Karpas-422 (cell line): Measurements from ENCODE around the gene COPZ1. TPM values are rescaled to one million over a fixed set of nuclear protein-coding genes. Genes with fewer than 3 reads are reported as not detected.

Experiments
- DNase-seq: peaks from one replicate; pipeline ENCODE4 v3.0.0-alpha.2; 2015
- H2AFZ ChIP-seq: fragments of 200-600 bp; sonication (generic); 2 replicates; pipeline ENCODE4 v1.6.1; 2014; ENCODE audit warnings: antibody characterized with exemption, low read length, mixed read lengths
- H3K27ac ChIP-seq: fragments of 200-600 bp; sonication (generic); 2 replicates; pipeline ENCODE4 v1.5.1; 2014; ENCODE audit warnings: mild to moderate bottlenecking, low read length, moderate library complexity
- H3K27me3 ChIP-seq: fragments of 200-600 bp; sonication (generic); 2 replicates; pipeline ENCODE4 v1.6.1; 2014; ENCODE audit warnings: low read length, mixed read lengths
- H3K36me3 ChIP-seq: fragments of 200-600 bp; sonication (generic); 2 replicates; pipeline ENCODE4 v1.6.1; 2014; ENCODE audit warnings: low read length, mixed read lengths; ENCODE audit not compliant: insufficient read depth
- H3K4me1 ChIP-seq: fragments of 200-600 bp; sonication (generic); 2 replicates; pipeline ENCODE4 v1.6.1; 2014; ENCODE audit warnings: mild to moderate bottlenecking, low read length, mixed read lengths
- H3K4me2 ChIP-seq: fragments of 200-600 bp; sonication (generic); 2 replicates; pipeline ENCODE4 v1.6.1; 2014; ENCODE audit warnings: low read length, low read depth, mild to moderate bottlenecking; ENCODE audit not compliant: poor library complexity, severe bottlenecking
- H3K4me3 ChIP-seq: fragments of 200-600 bp; sonication (generic); 2 replicates; pipeline ENCODE4 v1.5.1; 2014; ENCODE audit warnings: mild to moderate bottlenecking, antibody characterized with exemption, low read length, mixed read lengths
- H3K79me2 ChIP-seq: fragments of 200-600 bp; sonication (generic); 2 replicates; pipeline ENCODE4 v1.6.1; 2014; ENCODE audit warnings: mild to moderate bottlenecking, low read length, mixed read lengths
- H3K9ac ChIP-seq: fragments of 200-600 bp; sonication (generic); 2 replicates; pipeline ENCODE4 v1.6.0; 2014; ENCODE audit warnings: low read length
- H3K9me2 ChIP-seq: fragments of 200-600 bp; sonication (generic), shearing (Covaris generic); replicated peaks from 2 replicates; pipeline ENCODE4 v1.6.0; 2014; ENCODE audit warnings: mild to moderate bottlenecking, low read length, moderate library complexity; ENCODE audit not compliant: insufficient read depth
- H3K9me3 ChIP-seq: fragments of 300-700, 200-600 bp; sonication (generic); 2 replicates; pipeline ENCODE4 v1.6.1; 2014; ENCODE audit warnings: low read length, mixed read lengths
- H4K20me1 ChIP-seq: fragments of 200-600 bp; sonication (generic); 2 replicates; pipeline ENCODE4 v1.6.1; 2014; ENCODE audit warnings: mild to moderate bottlenecking, antibody characterized with exemption, low read length, low read depth; ENCODE audit not compliant: insufficient read depth
- total RNA-seq: library from RNA; depleted of rRNA; stranded (reverse); fragments of >200 nt; shearing (Covaris generic); gene quantifications from 2 replicates; pipeline ENCODE4 v1.2.3, GENCODE V29; 2014; ENCODE audit warnings: low replicate concordance

The COPZ1 gene
- total RNA-seq, 1 experiment from 2014 or later: 164 TPM

GRCh38 chr12:54379398-54380201 lies 54.7 kb downstream of the COPZ1 start:
- DNase-seq: peak; percentile 97
- peak overlapping the region; percentile 57 for H3K4me3 ChIP-seq
- no peaks in the 10 kb centered on the region for H3K9me3 ChIP-seq
- peaks cover 37% of the 10 kb centered on the region for H3K4me1 ChIP-seq
- 0 out of 2 replicates have a peak overlapping the region, but pooled peaks have one; percentile 55 for H2AFZ ChIP-seq
- peak overlapping the region; percentile 47 for H3K27ac ChIP-seq
- H3K9ac ChIP-seq: peak overlapping the region; percentile 65
- H3K36me3 ChIP-seq: 0 out of 2 replicates have a peak, but pooled peaks cover 3% of the 10 kb centered on the region
- no peaks in the 10 kb centered on the region for H3K9me2 ChIP-seq
- H4K20me1 ChIP-seq: peaks cover 14% of the 10 kb centered on the region
- H3K27me3 ChIP-seq: no peaks in the 10 kb centered on the region
- peak overlapping the region; percentile 77 for H3K4me2 ChIP-seq
- no peaks in the 10 kb centered on the region for H3K79me2 ChIP-seq

GRCh38 chr12:54381136-54381535 lies 56.2 kb downstream of the COPZ1 start:
- H3K4me2 ChIP-seq: no peak overlapping the region
- DNase-seq: no peak
- no peak overlapping the region for H3K4me3 ChIP-seq
- H3K4me1 ChIP-seq: peaks cover 52% of the 10 kb centered on the region
- no peaks in the 10 kb centered on the region for H3K9me3 ChIP-seq
- 0 out of 2 replicates have a peak, but pooled peaks cover 3% of the 10 kb centered on the region for H3K36me3 ChIP-seq
- H2AFZ ChIP-seq: no peak overlapping the region
- no peak overlapping the region for H3K9ac ChIP-seq
- peaks cover 14% of the 10 kb centered on the region for H4K20me1 ChIP-seq
- no peaks in the 10 kb centered on the region for H3K9me2 ChIP-seq
- no peaks in the 10 kb centered on the region for H3K27me3 ChIP-seq
- no peak overlapping the region for H3K27ac ChIP-seq
- no peaks in the 10 kb centered on the region for H3K79me2 ChIP-seq

GRCh38 chr12:54383041-54383609 lies 58.2 kb downstream of the COPZ1 start:
- Histone ChIP-seq H3K9ac (no peak overlapping the region), H3K9me3 (no peaks in the 10 kb centered on the region), H3K79me2 (no peaks in the 10 kb centered on the region), H3K4me3 (no peak overlapping the region), H4K20me1 (peaks cover 6% of the 10 kb centered on the region), H3K4me2 (no peak overlapping the region), H2AFZ (no peak overlapping the region), H3K9me2 (no peaks in the 10 kb centered on the region), H3K4me1 (peaks cover 67% of the 10 kb centered on the region), H3K27ac (no peak overlapping the region), H3K27me3 (no peaks in the 10 kb centered on the region), H3K36me3 (0 out of 2 replicates have a peak, but pooled peaks cover 3% of the 10 kb centered on the region)
- no peak for DNase-seq

GRCh38 chr12:54384591-54385041 lies 59.7 kb downstream of the COPZ1 start, which contains the start of gene ZNF385A:
TSS of gene ZNF385A (minus strand) at chr12:54384733. CDS start at chr12:54384514, 219 bp downstream.
- Histone ChIP-seq H4K20me1 (no peaks in the 10 kb centered on the region), H3K27ac (peak within 1 kb of the TSS; percentile 49), H3K9ac (peak within 1 kb of the TSS; percentile 62), H3K4me3 (peak within 1 kb of the TSS; percentile 29), H3K9me3 (no peaks in the 10 kb centered on the region), H2AFZ (no peak within 1 kb of the TSS), H3K27me3 (no peaks in the 10 kb centered on the region), H3K79me2 (peaks cover 2% of the 10 kb centered on the region; the same call in 1 of the 2 replicates), H3K36me3 (no peaks in the 10 kb centered on the region), H3K4me1 (peaks cover 69% of the 10 kb centered on the region), H3K4me2 (peak within 1 kb of the TSS; percentile 59), H3K9me2 (no peaks in the 10 kb centered on the region)
- peak; percentile 83 for DNase-seq

DNA sequence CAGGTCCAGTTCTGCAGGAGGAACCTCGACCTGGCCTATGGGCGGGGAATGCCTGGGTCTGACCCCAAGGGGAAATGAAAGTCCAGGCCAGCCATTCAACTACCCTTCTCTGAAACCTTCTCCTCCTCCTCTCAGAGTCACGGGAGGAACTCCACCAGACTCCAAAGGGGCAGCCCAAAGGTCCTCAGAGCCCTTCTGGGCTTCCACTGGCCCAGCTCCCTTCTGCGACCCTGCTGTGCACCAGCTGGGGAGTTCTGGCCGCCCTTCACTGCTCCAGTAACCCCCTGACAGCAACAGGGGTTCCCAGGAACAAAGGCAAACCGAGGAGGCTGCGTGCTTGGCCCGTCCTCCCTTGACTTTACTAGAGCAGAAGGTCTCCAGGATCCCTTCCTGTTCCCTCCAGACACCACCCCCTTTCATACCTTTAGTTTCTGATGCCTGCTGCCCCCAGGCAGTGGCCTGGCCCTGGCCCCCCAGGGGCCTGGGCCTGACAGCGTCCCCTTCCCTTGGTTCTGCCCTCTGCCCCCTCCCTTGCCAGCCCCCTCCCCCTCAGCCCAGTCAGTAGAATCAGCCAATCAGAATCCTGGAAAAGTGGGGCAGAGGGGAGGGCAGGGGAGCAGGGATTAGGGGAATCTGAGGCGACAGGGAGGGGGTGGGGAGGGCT lies 60.5 kb downstream of the COPZ1 start:
- Histone ChIP-seq H3K9me2 (no peaks in the 10 kb centered on the region), H3K4me2 (peak overlapping the region; percentile 59), H2AFZ (no peak overlapping the region), H4K20me1 (no peaks in the 10 kb centered on the region), H3K79me2 (peaks cover 2% of the 10 kb centered on the region; the same call in 1 of the 2 replicates), H3K4me1 (peaks cover 69% of the 10 kb centered on the region), H3K27me3 (no peaks in the 10 kb centered on the region), H3K9ac (peak overlapping the region; percentile 62), H3K36me3 (no peaks in the 10 kb centered on the region), H3K9me3 (no peaks in the 10 kb centered on the region), H3K27ac (peak overlapping the region; percentile 49), H3K4me3 (peak overlapping the region; percentile 29; the same call in 1 of the 2 replicates)
- DNase-seq: peak; percentile 61

DNA sequence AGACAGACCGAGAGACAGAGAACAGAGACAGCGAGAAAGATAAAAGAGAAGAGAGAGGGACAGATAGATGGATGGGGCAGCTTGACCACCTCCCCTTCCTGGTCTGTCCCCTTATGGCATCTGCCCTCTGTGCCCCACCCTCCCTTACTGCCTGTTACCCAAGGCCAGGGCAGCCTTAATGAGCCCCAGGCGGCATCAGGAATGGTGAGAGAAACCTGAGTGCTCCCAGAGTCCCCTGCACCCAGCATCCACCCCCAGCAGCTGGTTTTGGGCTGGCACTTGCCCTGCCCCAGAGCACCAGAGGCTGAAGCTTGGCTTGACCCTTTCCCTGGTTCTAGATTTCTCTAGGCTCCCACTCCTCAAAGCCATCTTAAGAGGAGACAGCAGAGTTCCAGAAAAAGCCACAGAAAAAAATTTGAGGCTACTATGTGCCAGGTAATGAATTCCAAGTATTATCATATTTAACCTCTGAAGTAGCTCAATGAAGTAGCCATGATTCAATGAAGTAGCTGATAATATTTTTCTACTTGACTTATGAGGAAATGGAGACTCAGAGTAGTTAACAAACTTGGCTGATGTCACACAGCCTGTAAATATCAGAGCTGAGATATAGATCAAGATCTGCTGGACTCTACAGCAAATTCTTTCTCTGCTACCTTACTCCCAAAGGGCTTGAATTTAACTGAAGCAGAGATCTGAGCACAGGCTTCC lies 61.6 kb downstream of the COPZ1 start:
- no peak overlapping the region for H3K4me3 ChIP-seq
- H3K9me2 ChIP-seq: no peaks in the 10 kb centered on the region
- peaks cover 62% of the 10 kb centered on the region for H3K4me1 ChIP-seq
- no peaks in the 10 kb centered on the region for H3K27me3 ChIP-seq
- peaks cover 2% of the 10 kb centered on the region; the same call in 1 of the 2 replicates for H3K79me2 ChIP-seq
- H3K4me2 ChIP-seq: no peak overlapping the region
- H3K36me3 ChIP-seq: no peaks in the 10 kb centered on the region
- H4K20me1 ChIP-seq: no peaks in the 10 kb centered on the region
- no peak for DNase-seq
- H3K27ac ChIP-seq: no peak overlapping the region
- H3K9me3 ChIP-seq: no peaks in the 10 kb centered on the region
- H3K9ac ChIP-seq: no peak overlapping the region
- no peak overlapping the region for H2AFZ ChIP-seq

DNA sequence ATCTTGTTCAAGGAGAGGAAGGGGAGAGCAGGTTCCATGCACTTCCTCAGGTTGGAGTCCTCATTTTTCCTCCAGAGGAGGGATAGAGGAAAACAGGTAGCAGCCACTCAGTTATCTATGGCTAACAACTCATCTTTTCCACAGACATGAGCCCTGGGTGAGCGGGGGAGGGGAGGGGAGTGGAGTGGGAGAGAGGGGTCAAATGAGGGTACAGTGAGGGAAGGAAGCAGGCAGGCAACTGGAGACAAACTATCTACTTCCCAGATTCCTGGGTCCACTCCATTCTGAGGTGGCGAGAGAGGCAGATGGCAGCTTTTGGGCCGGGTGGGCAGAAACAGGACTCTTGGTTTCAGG lies 62.2 kb downstream of the COPZ1 start:
- Histone ChIP-seq H3K9ac (no peak overlapping the region), H3K36me3 (no peaks in the 10 kb centered on the region), H2AFZ (no peak overlapping the region), H3K9me2 (no peaks in the 10 kb centered on the region), H3K79me2 (peaks cover 2% of the 10 kb centered on the region; the same call in 1 of the 2 replicates), H3K4me1 (peaks cover 66% of the 10 kb centered on the region), H3K27me3 (no peaks in the 10 kb centered on the region), H4K20me1 (no peaks in the 10 kb centered on the region), H3K9me3 (no peaks in the 10 kb centered on the region), H3K4me3 (no peak overlapping the region), H3K4me2 (no peak overlapping the region), H3K27ac (no peak overlapping the region)
- DNase-seq: no peak
